Thyroid gland (tissue), 4 donors: ENCODE results near the gene SLC8B1. TPM values are rescaled to one million over a fixed set of nuclear protein-coding genes. Genes with fewer than 3 reads are reported as not detected.

Source experiments
- DNase-seq, 2 donors: peaks; one replicate each; pipeline ENCODE4 v3.0.0-alpha.2; 2019
- H3K27ac ChIP-seq, 3 donors: fragments of 200-600 bp; sonication (generic); 1 replicate in 2 of 3; 2 replicates in 1 of 3; pipeline ENCODE4 v1.5.1; 2016 to 2019; ENCODE audit warnings: mild to moderate bottlenecking in 1 of 3, moderate library complexity in 1 of 3
- H3K27me3 ChIP-seq: fragments of 200-600 bp; sonication (generic); one replicate; pipeline ENCODE4 v1.5.1; 2019
- H3K36me3 ChIP-seq, 2 donors: fragments of 200-600 bp; sonication (generic); one replicate each; pipeline ENCODE4 v1.5.1; 2016 to 2019
- H3K4me1 ChIP-seq, 2 donors: fragments of 200-600 bp; sonication (generic); one replicate each; pipeline ENCODE4 v1.5.1; 2017 to 2019
- H3K4me3 ChIP-seq, 3 donors: fragments of 200-600 bp; sonication (generic); replicated peaks in 1 of 3; 1 replicate in 2 of 3; 2 replicates in 1 of 3; pipeline ENCODE4 v1.5.1; 2016; ENCODE audit warnings: mild to moderate bottlenecking in 1 of 3
- H3K9me3 ChIP-seq: fragments of 200-600 bp; sonication (generic); one replicate; pipeline ENCODE4 v1.5.1; 2017
- POLR2A ChIP-seq, 2 donors: fragments of 450-650 bp; IDR thresholded peaks; one replicate each; pipeline ENCODE4 v1.6.1; 2017; ENCODE audit warnings: antibody characterized with exemption in 2 of 2, mild to moderate bottlenecking in 2 of 2, moderate library complexity in 1 of 2
- WGBS, 2 donors: methylation state at CpG; one replicate each; pipeline ENCODE4 v1.1.5; 2017; 5-methylcytosine and 5-hydroxymethylcytosine counted together
- intact Hi-C: fragments of 100-400 bp; cut with DNase I; formaldehyde crosslinking; loops from one replicate; pipeline ENCODE4 v1.15.1; 2023
- total RNA-seq, 4 donors: library from RNA; depleted of rRNA; stranded (reverse); fragments of >200 nt; gene quantifications; one replicate each; pipeline ENCODE4 v1.2.3, GENCODE V29; 2016
- TF ChIP-seq, protein P1 (sequence below), 6 experiments: fragments of 200-600 bp in 3 of 6; fragments of 450-650 bp in 3 of 6; sonication (generic) in 3 of 6; IDR thresholded peaks; one replicate each; pipeline ENCODE4 v1.5.1; 2016 to 2019; ENCODE audit warnings: antibody characterized with exemption in 6 of 6, mild to moderate bottlenecking in 2 of 6, inconsistent platforms in 1 of 6, moderate library complexity in 1 of 6

SLC8B1 gene
- total RNA-seq, 4 donors from 2014 or later: 23.3 to 50.5 (median 30.7) TPM

DNA sequence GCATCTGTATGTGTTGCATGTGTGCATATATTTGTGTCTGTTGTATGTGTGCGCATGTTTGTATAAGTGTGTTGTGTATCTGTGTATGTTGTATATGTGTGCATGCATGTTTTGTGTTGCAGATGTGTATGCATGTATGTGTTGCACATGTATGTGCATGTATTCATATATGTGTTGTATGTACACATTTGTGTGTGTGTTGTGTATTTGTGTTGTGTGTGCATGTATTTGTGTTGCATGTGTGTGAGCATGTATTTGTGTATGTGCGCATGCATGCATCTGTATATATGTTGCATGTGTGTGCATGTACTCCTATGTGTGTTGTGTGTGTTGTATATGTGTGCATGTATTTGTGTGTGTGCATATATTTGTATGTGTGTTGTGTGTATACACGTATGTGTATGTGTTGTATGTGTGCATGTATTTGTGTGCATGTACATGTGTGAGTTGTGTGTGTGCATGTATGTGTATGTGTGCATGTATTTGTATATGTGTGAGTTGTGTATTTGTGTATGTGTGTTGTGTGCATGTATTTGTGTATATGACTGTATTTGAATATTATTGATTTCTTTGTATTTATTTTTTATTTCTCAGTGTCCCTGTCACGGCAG lies 16.8 kb downstream of the SLC8B1 start:
- peaks cover 15 to 27% of the 10 kb centered on the region in 2 donors for H3K36me3 ChIP-seq
- no peaks in the 10 kb centered on the region for H3K4me1 ChIP-seq
- WGBS, 2 donors: 96 to 99% methylated on average over 4 of the region's 4 CpGs
- intact Hi-C loops: no loop called here
- H3K27me3 ChIP-seq: no peaks in the 10 kb centered on the region
- TF ChIP-seq POLR2A (IDR thresholded peaks at IDR 0.05): no peak
- TF ChIP-seq, protein P1, sequence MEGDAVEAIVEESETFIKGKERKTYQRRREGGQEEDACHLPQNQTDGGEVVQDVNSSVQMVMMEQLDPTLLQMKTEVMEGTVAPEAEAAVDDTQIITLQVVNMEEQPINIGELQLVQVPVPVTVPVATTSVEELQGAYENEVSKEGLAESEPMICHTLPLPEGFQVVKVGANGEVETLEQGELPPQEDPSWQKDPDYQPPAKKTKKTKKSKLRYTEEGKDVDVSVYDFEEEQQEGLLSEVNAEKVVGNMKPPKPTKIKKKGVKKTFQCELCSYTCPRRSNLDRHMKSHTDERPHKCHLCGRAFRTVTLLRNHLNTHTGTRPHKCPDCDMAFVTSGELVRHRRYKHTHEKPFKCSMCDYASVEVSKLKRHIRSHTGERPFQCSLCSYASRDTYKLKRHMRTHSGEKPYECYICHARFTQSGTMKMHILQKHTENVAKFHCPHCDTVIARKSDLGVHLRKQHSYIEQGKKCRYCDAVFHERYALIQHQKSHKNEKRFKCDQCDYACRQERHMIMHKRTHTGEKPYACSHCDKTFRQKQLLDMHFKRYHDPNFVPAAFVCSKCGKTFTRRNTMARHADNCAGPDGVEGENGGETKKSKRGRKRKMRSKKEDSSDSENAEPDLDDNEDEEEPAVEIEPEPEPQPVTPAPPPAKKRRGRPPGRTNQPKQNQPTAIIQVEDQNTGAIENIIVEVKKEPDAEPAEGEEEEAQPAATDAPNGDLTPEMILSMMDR (IDR thresholded peaks at IDR 0.05): no peak
- DNase-seq: no peak
- no peaks in the 10 kb centered on the region for H3K9me3 ChIP-seq
- H3K27ac ChIP-seq: no peak overlapping the region
- no peak overlapping the region for H3K4me3 ChIP-seq

DNA sequence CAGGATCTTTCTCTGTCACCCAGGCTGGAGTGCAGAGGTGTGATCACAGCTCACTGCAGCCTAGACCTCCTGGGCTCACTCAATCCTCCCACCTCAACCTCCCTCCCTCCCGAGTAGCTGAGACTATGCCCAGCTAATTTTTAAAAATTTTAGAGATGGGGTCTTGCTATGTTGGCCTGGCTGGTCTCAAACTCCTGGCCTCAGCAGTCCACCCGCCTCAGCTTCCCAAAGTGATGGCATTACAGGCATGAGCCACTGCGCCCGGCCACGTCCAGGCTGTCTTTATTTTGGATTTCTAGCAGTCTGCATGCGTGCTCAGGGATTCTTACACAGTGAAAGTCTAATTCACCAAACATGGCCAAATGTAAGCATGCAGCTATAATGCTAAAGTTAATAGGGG lies 17.8 kb downstream of the SLC8B1 start:
- Histone ChIP-seq H3K9me3 (no peaks in the 10 kb centered on the region), H3K4me3 (no peak overlapping the region), H3K27ac (no peak overlapping the region), H3K36me3 (peaks cover 15 to 27% of the 10 kb centered on the region in 2 donors), H3K27me3 (no peaks in the 10 kb centered on the region), H3K4me1 (no peaks in the 10 kb centered on the region)
- DNase-seq: no peak
- 97 to 99% methylated on average over 6 of the region's 6 CpGs for WGBS, 2 donors
- TF ChIP-seq, protein P1 (IDR thresholded peaks at IDR 0.05): no peak
- TF ChIP-seq POLR2A (IDR thresholded peaks at IDR 0.05): no peak
- intact Hi-C loops: no loop called here

DNA sequence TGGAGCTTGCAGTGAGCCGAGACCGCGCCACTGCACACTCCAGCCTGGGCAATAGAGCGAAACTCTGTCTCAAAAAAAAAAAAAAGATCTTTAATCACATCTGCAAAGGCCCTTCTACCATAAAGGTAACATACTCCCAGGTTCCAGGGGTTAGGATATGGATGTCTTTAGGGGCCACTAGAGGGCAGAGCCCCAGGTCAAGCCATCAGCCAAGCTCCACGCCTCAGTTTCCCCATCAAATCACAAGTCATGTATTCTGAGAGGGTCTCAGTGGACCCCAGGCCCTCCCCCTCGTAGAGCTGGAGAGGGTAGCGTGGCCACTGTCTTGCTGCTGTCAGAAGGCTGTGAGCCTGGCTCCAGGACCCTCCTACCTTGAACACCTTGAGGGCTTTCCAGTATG lies 18.8 kb downstream of the SLC8B1 start:
- Histone ChIP-seq H3K4me1 (no peaks in the 10 kb centered on the region), H3K4me3 (no peak overlapping the region), H3K27me3 (no peaks in the 10 kb centered on the region), H3K9me3 (no peaks in the 10 kb centered on the region), H3K27ac (no peak overlapping the region), H3K36me3 (peaks cover 15 to 27% of the 10 kb centered on the region in 2 donors)
- TF ChIP-seq, protein P1 (IDR thresholded peaks at IDR 0.05): no peak
- no peak for TF ChIP-seq POLR2A (IDR thresholded peaks at IDR 0.05)
- intact Hi-C loops: no loop called here
- WGBS, 2 donors: 98% methylated on average over 5 to 7 of the region's 7 CpGs
- DNase-seq: no peak

DNA sequence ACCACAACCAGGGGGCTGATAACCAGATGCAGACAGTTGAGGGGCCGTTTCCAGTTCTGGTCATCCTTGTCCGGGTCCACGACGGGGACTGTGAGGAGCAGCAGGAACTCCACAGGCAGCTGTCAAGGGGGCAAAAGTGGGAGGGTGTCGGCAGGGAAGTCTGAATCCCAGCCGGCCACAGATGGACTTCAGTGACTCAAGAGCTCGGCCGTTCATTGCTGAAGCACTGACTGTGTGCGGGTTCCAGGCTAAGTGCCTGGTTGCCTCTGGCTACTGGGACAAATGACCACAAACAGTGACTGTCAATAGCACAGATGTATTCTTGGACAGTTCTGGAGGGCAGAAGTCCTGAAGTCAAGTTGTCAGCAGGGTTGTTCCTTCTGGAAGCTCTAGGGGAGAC lies 19.6 kb downstream of the SLC8B1 start:
- intact Hi-C loops: no loop called here
- WGBS, 2 donors: 80 to 84% methylated on average over 6 to 9 of the region's 9 CpGs

DNA sequence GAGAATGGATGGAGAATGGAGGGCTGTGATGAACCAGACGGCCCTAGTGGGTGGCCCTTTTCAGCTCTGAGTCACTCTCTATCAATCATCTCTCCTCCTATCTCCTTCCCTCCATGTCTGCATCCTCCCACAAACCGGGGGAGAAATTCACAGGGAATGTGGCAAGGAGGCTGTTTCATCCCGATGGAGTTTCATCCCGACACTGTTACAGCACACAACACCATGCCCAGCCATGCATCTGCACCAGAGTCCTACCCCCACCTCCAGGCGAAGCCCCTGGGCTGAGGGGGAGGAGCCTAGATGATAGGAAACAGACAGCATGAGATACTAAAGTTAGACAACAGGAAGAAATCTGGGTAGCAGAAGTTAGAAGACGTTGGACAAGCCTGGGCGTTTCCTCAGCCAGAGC lies 20.8 kb downstream of the SLC8B1 start:
- H3K27me3 ChIP-seq: no peaks in the 10 kb centered on the region
- TF ChIP-seq, protein P1 (IDR thresholded peaks at IDR 0.05): no peak
- TF ChIP-seq POLR2A (IDR thresholded peaks at IDR 0.05): no peak
- 86 to 90% methylated on average over 7 of the region's 7 CpGs for WGBS, 2 donors
- peaks cover 23 to 24% of the 10 kb centered on the region in 2 donors for H3K36me3 ChIP-seq
- no peaks in the 10 kb centered on the region for H3K4me1 ChIP-seq
- no peak for DNase-seq
- no peaks in the 10 kb centered on the region for H3K9me3 ChIP-seq
- no peak overlapping the region for H3K27ac ChIP-seq
- no peak overlapping the region for H3K4me3 ChIP-seq
- intact Hi-C loops: no loop called here

More for the DNA sequence above, 19.6 kb downstream of the SLC8B1 start:
- Histone ChIP-seq H3K4me1 (no peaks in the 10 kb centered on the region), H3K27me3 (no peaks in the 10 kb centered on the region), H3K27ac (no peak overlapping the region), H3K36me3 (peaks cover 15 to 22% of the 10 kb centered on the region in 2 donors), H3K4me3 (no peak overlapping the region), H3K9me3 (no peaks in the 10 kb centered on the region)
- no peak for DNase-seq
- TF ChIP-seq, protein P1 (IDR thresholded peaks at IDR 0.05): no peak
- no peak for TF ChIP-seq POLR2A (IDR thresholded peaks at IDR 0.05)
